A673 (cell line): ENCODE measurements around the gene SAG.

Experiments used
- EZH2 ChIP-seq: fragments of 200-600 bp; sonication (generic); IDR thresholded peaks from 2 replicates; pipeline ENCODE4 v1.6.1; 2017; ENCODE audit warnings: borderline replicate concordance, low read depth, mild to moderate bottlenecking, mixed read lengths, antibody characterized with exemption, low read length; ENCODE audit not compliant: poor library complexity, severe bottlenecking
- TF ChIP-seq, protein P1 (sequence below): fragments of 300-800, 200-600 bp; sonication (generic); conservative IDR thresholded peaks from 2 replicates; pipeline ENCODE4 v1.5.1; 2017; ENCODE audit warnings: low read depth, mild to moderate bottlenecking, antibody characterized with exemption, low read length, moderate library complexity, mixed read lengths

DNA sequence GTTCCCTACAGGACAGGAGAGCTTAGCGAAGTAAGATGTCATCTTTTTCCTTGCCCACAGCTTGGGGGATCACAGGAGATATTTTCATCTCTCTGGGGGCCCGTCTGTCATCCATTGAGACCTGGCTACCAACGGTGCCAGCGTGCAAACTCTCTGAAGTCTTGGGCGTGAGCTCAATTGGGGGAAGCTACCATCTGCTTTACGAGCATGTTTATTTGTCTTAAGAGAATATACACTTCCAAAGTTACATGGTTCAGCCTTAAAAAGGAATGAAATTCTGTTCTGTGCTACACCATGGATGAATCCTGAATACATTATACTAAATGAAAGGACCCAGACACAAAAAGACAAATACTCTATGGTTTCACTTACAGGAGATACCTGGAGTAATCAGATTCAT, 13.6 kb downstream of the SAG start:
- TF ChIP-seq, protein P1, sequence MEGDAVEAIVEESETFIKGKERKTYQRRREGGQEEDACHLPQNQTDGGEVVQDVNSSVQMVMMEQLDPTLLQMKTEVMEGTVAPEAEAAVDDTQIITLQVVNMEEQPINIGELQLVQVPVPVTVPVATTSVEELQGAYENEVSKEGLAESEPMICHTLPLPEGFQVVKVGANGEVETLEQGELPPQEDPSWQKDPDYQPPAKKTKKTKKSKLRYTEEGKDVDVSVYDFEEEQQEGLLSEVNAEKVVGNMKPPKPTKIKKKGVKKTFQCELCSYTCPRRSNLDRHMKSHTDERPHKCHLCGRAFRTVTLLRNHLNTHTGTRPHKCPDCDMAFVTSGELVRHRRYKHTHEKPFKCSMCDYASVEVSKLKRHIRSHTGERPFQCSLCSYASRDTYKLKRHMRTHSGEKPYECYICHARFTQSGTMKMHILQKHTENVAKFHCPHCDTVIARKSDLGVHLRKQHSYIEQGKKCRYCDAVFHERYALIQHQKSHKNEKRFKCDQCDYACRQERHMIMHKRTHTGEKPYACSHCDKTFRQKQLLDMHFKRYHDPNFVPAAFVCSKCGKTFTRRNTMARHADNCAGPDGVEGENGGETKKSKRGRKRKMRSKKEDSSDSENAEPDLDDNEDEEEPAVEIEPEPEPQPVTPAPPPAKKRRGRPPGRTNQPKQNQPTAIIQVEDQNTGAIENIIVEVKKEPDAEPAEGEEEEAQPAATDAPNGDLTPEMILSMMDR, result no peak
- TF ChIP-seq EZH2, result no peak
